Measurements from ENCODE around the gene ATP1A3. TPM values are rescaled to one million over a fixed set of nuclear protein-coding genes. Genes with fewer than 3 reads are reported as not detected.
"Not testable (repeated sequence)": the region's sequence is repeated elsewhere in the genome, so short reads cannot be mapped to it uniquely, and the experiment has no call there.

The ATP1A3 gene
- polyA plus RNA-seq, 10 donors = 0.20 to 1.1 (median 0.61) TPM

DNA sequence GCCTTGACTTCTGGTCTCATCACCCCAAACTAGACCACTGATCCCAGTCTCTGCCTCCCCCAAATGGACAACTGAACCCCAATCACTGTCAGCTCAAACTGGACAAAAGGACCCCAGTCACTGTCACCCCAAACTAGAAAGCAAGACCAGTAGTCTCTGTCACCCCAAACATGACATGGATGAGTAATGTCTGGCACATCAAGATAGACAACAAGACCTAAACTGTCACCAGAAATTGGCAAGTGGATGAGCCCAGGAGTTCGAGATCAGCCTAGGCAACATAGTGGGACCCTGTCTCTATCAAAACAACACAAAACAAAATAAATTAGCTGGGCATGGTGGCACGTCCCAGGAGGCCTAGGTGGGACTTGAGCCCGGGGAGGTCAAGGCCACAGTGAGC, 46.9 kb downstream of the ATP1A3 start:
- no peak for DNase-seq

DNA sequence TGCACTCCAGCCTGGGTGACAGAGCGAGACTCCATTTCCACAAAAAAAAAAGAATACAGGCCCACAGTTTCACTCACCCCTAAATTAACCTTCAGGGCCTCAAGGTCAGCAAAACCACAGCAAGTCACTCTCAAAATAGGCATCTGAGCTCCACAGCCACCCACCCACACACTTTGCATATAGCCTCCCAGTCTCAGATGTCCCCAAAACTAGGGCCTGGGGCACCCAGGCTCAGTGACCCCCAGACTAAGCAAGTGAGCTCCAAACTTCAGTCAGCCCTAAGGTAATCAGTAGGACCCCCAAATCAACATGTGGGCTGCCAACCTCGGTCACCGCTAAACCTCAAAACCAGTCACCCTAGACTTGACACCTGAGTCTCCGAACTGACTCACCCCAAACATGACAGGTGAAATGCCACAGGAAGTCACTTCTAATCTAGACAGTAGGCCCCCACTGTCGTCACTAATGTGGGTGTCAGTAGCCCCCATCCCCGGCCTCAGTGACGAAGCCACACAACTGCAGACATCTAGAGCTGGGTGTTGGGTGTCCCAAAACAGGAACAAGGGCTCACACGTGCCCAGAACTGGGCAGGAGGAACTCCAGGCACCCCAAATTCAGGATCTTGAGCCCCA, 48.8 kb downstream of the ATP1A3 start:
- DNase-seq = no peak

DNA sequence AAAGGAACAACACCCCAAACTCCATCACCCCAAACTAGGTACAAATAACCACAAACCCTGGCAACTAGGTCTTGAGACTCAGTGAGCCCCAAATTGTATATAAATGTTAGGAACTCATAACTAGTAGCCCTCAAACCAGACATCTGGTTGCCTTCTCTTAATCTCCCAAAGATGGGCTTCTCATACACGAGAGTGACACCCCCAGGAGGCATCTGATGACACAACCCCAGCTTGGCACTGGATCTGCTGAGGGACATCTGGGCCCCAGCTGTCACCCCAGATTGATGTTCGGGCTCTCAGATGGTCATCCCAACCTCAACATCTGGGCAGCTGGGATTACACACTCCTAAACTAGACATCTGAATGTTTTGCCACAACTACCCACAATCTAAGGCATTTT, 49.7 kb downstream of the ATP1A3 start:
- no peak for DNase-seq

DNA sequence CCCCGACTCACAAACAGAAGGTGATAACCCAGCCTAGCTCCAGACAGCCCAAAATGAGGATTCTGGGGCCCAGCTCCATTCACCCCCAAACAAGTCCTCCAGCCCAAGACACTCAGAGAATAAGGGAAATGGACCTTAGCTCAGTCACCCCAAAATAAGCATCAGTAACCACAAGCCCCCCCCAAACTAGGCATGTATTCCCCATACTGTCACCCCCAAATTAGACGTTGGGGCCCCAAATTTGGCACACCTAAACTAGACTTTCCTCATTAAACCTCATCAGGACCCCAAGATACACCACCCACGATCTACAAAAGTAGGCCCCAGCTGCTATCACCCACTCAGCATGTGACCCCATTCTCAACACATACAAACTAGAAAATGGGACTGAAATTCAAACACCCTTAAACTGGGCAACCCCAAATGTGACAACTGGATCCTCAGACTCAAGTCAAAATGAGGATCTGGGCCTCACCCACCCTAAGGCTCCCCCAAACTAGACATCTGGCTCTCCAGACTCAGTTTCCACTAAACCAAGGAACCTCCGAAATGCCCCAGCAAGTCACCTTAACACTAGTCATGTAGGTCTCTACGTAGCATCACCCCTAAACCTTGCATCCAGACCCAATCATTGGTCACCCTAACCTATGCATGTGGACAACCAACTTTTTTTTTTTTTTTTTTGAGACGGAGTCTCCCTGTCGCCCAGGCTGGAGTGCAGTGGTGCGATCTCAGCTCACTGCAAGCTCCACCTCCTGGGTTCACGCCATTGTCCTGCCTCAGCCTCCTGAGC, 52.4 kb downstream of the ATP1A3 start:
- no peak for DNase-seq

DNA sequence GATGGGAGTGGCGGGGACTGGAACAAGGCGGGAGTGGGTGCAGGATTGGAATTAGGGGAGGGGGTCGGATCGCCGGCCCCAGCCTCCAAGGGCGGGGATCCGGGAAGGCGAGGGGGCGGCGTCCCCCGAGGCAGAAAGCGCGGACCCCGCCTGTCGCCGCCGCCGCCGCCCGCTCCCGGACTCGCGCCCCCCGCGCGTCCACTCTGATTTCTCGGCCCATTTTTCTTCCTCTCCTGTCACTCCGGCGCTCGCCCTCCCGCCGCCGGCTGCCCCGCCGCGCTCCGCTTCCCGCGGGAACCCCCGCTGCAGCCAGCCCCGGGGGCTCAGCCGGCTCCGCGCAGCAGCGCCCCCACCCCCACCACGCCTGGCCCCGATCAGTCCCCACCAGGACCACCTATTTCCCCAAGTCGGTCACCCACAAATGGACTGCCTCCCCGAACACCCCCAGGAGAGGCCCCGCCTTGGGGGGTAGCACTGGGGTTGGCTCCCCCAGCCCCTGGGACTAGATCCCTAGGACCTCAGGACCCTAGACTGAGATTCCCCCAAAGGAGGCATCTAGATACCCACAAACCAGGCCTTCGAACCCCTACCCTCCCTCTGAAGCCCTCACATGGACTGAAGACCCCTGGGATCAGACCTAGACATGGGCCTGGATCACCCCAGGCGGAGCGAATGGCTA, 53.2 kb downstream of the ATP1A3 start:
- DNase-seq = no peak

DNA sequence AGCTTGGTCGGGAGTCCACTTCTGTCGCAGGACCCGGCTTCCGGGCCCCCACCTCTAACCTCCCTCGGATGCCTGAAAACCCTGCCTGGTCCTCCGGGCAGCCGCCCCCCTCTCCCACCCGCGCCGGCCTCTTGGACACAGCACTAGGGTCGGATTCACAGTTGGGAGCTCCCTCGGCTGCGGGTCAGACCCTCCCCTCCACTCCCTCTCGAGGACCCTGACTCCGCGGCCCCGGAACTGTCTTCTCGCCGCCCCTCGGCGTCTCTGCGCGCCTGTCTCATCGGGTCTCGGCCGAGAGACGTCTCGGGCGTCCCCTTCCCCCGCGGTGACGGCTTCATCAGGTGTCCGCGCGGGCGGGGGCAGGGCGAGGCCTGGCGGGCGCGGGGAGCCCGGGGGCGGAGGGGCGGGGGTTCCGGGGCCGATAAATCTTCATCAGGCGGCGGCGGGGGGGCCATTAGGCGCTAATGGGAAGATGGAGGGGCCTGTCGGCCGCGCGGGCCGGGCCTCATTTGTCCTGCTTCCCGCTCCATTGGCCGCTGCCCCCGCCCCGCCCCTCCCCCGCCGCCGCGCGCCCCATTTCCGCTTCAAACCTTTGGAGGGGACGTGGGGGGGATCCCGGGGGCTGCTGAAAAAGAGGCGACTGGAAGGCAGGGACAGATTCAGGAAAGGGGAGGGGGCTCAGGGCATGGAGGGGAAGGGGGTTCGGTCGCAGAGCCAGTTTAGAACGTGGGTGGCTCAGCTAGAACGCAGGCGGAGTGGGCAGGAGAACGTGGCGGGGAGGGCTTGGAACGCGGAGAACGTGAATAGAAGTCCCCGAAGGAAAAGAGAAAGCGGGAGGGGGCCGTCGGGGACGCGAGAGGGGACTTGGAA, 53.9 kb downstream of the ATP1A3 start:
- DNase-seq = peak; percentile 18 to 81 (median 45)

DNA sequence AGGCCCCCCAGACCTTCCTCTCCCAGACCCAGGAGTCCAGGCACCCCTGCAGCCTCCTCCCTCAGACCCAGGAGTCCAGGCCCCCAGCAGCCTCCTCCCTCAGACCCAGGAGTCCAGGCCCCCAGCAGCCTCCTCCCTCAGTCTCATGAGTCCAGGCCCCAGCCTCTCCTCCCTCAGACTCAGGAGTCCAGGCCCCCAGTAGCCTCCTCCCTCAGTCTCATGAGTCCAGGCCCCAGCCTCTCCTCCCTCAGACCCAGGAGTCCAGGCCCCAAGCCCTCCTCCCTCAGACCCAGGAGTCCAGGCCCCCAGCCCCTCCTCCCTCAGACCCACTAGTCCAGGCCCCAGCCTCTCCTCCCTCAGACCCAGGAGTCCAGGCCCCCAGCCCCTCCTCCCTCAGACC, 54.8 kb downstream of the ATP1A3 start:
- not testable (repeated sequence) for DNase-seq

DNA sequence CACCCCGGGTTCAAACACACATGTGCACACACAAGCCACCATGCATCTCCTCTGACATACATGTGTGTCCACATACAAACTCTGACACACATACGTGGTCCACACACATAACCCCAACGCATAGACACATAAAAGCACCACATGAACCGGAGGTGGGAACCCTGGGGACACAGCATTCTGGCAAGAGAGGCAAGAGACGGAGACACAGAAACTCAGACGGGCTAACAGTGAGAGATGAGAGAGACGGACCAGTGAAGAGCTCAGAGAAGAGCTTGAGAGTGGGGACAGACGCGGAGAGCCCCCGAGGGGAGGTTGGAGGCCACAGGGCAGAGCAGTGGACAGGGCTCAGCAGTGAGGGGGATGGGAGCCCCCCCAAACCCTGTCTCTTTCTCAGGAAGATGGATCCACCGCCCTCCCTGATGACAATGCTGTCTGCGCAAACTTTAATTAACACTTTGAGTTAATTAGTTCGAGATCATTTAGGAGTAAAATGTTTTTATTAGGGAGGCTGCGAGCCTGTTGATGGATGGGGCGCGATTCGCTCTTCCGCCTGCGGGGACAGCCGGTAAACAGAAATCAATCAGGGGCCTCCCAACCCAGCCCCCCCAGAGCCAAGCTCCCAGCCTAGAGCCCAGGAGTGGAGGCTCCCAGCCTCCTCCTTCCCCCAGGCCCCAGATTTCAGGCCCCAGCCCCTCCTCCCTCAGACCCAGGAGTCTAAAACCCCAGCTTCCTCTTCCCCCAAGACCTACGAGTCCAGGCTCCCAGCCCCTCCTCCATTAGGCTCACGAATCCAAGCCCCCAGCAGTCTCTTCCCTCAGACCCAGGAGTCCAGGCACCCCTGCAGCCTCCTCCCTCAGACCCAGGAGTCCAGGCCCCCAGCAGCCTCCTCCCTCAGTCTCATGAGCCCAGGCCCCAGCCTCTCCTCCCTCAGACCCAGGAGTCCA, 56.2 kb downstream of the ATP1A3 start:
- DNase-seq = no peak

DNA sequence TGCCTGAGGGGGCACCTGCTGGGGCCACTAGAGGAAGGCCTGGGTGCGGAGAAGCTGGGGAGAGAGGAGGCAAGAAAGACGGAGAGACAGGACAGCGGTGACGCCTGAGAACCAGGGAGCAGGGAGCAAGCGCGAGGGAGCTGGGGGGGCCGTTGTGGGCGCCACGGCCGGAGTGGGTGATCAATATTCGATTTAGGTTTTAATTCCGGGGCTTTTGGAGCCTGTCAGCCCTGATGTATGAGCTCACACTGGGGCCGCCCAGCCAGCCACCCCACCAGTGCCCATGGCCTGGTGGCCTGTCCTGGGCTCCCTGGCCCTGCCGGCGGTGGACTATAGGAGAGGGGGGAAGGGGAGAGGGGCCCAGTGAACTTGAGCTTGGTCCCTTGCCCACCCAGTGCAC, 57.1 kb downstream of the ATP1A3 start:
- no peak for DNase-seq

DNA sequence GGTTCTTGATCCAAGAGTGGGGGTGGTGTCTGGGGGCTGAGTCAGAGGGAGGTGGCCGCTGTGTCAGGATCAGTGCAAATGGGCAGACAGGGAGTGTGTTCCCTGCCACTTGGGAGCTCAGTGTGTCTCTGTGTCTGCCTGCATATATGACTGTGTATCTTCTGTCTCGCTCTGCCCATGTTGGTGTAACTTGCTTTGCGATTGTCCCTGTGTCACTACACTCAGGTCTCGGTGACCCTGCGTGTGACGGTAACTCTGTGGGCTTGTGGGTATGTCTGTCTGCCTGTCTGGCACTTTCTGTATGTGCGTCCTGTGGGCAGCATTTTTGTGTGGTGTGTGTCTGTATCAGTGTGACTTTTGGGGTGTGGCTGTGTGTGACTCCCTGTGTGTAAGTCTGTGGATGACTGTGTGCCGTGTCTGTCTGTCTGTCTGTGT, 57.6 kb downstream of the ATP1A3 start:
- no peak for DNase-seq

DNA sequence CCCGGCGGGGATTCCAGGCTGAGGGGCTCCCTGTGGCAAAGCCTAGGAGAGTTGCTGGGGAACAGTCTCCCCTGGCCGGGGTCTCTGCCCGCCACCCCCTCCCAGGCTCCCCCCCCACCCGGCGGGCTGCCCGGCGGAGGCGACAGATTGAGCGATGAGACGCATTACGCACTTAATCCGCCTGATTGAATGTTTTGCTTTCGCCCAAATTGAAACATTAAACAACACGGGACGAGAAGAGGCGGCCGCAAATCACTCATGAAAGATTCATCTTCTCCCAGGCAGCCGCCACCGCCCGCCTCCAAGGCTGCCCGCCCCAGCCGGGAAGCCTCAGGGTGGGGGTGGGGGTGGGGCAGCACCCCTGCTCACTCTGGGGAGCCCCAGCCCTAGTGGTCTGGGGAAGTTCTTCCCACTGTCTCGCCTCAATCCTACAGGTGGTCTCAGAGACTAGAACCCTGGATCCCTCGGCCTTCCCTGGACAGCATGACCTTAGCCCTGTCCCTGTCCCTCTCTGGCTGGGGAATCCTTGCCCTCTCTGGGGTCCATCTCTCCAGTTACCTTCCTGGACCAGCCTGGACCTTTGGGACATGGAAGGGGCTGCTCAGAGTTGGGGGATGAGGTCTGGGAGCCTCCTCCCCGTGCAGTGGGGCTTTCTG, 58.1 kb downstream of the ATP1A3 start:
- DNase-seq = no peak

DNA sequence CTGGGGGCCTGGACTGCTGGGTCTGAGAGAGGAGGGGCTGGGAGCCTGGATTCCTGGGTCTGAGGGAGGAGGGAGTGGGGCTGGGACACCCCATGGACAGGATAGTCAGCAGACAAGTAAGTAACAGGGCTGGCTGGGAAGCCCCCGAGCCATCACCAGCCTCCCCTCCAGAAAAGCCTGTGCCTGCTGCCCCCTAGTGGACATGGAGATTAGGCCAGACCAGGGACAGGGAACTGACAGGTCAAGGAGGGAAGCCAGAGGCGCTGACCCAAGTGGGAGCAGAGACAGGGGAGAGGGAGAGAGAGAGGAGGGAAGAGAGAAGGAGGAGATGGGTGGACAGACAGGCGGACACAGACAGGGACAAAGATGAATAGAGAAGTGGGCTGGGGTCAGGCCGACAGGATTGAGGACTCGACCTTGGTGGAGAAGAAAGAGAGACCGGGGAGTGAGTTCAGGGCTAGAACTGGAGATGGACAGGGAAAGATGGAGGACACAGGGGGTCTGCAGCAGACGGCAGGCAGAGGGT, 59.1 kb downstream of the ATP1A3 start:
- DNase-seq = peak; percentile 33 to 78 (median 57)

DNA sequence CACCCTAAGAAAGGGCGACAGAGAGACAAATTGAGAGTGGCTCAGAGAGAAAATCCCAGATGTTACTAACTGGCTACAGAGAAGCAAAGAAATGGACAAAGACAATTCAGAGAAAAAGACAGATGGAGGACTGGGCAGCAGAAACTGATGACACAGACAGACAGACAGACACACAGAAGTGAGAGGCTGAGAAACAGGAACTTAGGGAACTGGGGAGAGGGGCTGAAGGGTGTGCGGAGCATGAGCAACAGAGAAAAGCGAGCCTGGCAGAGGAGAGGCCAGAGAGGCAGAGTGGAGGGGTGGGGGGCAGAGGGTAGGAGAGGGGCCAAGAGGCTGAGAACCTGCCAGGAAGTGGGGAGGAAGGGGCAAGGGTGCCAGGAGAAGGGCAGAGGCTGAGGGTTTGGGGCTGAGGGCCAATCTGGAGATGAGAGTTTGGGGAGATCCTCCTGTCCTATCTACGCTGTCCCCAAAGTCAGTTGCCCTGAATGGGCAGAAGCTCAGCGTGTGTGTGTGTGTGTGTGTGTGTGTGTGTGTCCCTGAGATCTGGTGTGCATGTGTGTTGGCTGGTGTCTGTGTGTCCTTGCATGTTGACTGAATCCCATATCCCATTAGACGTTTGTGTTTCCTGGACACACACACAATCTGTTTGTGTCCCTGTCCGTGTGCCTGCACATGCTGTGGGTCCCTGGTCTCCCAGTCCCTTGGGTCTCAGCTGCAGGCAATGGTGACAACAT, 60.2 kb downstream of the ATP1A3 start:
- DNase-seq = no peak

DNA sequence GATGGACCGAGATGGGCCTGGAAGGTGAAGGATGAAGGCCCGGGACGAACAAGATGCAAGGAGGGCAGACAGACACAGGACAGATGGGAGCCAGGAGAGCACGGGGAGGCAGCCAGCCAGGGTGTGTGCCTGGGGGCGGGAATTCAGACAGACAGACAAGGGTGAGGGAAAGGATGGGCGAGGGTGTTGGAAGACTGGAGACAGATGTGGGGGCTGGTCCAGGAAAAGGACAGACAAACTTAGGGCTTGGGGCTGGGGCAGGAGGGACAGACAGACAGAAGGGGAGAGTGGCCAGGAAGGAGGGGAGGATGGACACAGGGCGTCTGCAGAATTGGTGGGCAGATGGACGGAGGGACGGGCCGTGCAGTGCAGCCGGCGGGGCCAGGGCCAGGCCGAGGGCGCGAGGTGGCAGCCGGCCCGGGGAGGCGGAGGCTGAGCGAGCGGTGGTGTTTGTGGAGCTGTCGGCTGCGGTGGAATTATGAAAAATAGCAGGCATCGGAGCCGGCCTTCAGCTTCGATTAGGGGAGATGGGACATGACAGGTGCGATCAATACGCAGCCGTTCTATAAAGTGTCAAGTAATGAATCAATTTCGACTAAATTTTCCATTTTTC, 61.2 kb downstream of the ATP1A3 start:
- no peak for DNase-seq

DNA sequence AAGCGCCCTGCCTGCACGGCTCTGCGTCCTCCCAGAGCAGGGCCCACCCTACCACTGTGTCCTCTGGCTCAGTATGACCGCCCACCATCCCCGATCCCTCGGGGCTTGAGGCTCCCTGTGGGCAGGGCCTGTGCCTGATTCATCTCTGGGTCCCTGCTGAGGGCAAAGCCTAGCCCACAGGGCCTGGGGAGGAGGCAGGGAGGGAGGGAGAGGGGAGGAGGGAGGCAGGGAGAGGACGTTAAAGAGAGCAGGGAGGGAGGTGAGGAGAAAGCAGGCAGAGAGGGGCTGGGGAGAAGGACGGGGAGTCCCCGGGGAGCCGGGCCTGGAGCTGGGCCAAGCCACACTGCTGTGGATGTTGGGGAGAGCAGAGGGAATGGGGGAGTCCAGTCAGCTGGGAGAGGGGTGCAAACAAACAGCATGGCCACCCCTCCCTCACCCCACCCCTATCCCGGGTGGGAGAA, 61.7 kb downstream of the ATP1A3 start:
- no peak for DNase-seq

DNA sequence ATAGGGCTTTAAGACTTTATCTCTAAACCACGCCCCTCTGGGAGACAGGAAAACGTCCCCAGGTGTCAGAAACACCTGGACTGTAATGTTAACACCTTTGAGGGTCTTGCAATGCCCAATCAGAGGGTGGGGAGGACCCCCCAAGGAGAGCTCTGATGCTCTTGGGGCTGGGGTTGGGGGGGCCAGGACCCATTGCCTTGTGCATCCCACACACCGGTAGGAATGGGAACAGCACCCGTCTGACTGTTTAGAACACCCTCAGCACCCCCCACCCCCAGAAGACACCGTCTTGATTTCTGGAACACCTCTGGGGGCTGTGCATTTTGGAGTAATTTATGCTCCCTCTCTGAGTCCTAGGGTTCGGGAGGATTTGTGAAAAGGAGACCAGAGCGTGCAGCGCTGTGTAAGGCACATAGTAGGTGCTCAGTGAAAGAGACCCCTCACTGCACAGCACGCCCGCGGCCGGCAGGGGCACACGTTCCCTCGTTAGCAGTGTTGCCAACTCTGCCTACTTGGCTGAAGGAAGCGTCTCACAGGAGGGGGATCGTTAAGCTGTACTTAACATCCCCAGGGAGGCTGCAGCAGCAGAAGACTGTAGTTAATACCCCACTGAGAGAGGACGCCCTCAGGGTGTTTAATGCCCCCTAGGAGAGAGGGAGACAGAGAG, 63.0 kb downstream of the ATP1A3 start:
- DNase-seq = no peak

DNA sequence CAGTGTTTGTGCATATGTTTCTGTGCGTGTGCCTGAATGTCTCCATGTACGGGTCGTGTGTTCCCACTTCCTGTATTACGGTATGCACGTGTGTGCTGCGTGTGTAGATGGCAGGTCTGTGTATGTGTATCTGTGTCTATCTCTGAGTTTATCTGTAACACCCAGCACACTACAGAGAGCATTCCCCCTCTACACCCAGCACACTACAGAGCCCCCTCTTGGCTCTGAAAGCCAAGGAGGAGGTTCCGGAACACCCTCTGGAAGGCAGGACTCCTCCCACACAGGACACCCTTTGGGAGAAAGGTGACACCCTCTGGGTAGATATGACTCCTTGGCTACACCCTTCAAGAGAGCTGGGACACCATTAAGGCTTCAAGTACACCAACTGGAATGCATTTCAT, 63.7 kb downstream of the ATP1A3 start:
- no peak for DNase-seq

DNA sequence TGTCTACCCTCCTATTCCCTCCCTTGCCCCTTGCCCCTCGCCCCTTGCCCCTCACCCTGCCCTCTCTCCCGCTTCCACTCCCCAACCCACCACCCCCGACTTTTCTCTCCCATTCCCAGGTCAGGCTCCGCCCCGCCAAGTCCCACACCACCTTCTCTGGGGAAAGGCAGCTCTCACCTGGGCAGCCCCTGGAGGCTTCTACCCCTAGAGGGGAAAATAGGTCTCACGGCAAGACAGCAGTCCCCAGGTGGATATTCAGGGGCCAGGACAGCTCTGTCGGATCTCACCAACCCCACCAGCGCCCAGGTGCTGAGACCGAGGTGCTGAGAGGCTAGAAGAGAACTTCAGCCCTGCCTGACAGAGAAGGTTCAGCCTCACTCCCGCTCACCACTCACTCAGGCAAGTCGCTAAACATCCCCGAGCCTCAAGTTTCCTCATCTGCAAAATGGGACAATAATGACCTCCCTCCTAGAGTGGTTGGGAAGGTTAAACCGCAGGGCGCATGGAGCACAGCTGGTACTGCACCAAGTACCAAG, 64.4 kb downstream of the ATP1A3 start:
- DNase-seq = no peak

All from muscle of back (tissue), 11 donors.